Measurements from ENCODE around the gene HNRNPF. TPM values are rescaled to one million over a fixed set of nuclear protein-coding genes. Genes with fewer than 3 reads are reported as not detected.
A peak's percentile ranks its signal among the peaks of the same experiment; 100 is the strongest.

HNRNPF gene
- total RNA-seq, 2 experiments from 2014 or later: 410 to 466 TPM

DNA sequence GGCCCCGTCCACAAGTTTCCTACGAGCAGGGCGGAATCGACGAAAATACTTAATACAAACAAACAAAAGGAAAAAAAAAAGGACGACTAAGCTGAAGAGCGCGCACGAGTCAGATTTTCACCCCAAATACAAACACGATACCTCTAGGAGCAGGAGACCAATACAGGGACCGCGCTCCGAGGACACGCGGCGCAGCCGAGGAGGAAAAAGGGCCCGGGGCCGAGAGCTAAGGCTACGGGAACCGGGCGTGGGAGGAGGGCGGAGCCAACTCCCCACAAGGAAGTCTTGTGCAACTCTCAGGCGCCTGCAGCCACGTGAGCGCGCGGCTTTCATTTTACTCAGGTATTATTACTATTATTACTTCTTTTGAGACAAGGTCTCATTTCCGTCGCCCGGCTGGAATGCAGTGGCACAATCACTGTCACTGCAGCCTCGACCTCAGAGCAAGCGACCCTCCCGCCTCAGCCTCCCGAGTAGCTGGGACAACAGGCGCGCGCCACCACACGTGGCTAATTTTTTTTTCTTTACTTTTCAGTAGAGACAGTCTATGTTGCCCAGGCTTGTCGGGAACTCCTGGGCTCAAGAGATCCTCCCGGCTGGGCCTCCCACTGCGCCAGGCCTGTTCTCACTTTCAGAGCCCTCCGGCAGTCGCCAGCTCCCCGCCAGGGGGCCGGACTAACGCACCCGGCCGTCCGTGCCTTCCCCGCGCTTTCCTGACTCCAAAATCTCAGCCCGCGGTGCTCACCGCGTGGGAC, 1.2 kb downstream of the HNRNPF start:
- Mint-ChIP-seq H3K9me3 (ENCODE audit: low read depth) (no peaks in the 10 kb centered on the region), H3K27ac (peak overlapping the region; percentile 100), H3K36me3 (ENCODE audit: low read depth) (peaks cover 55% of the 10 kb centered on the region), H3K4me1 (peaks cover 30% of the 10 kb centered on the region), H3K27me3 (no peaks in the 10 kb centered on the region), H3K4me3 (peak overlapping the region; percentile 99)
- ChIA-PET POLR2A (interaction anchor here (0.7 to 1.8 kb wide), 7 partner anchors 9 to 287 kb away, joined by 3 to 24 read pairs (median 6); no protein-coding TSS in a partner anchor), CTCF (interaction anchor here (0.6 to 1.4 kb wide), 7 partner anchors 9 to 51 kb away, joined by 3 to 9 read pairs (median 4); no protein-coding TSS in a partner anchor)
- ATAC-seq (peak; percentile 31), DNase-seq (peak; percentile 95)
- intact Hi-C loops (cut with DNase I, micrococcal nuclease): loop anchor here (1.0 to 10.0 kb wide), 8 partner anchors 8 to 769 kb away; partner anchors contain the start of genes CSGALNACT2 (in 1 of the 2) and ZNF33B (in 1 of the 2)

DNA sequence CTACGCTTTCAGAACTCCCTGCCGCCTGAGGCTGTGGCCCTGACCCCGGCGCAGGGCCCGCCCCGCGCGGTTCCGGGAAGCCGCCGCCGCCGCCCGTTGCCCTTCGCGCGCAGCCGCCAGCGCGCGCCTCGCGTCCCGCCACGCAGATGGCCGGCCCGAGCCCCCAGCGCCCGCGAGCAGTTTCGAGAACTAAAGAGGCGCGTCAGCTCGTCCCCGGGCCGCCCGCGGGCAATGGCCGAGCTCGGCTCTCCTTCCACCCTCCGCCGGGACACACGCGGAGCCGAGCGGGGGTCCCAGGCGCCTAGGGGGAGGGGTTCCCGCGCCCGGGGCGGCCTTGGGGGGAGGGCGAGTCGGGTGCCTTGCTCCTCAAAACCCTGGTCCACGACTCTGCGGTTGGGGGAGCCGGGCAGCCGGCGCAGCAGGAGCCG, 1.8 kb downstream of the HNRNPF start:
- intact Hi-C loops (cut with DNase I, micrococcal nuclease): loop anchor here (1.0 to 10.0 kb wide), 4 partner anchors 8 to 410 kb away; no protein-coding TSS in a partner anchor
- DNase-seq (peak; percentile 70), ATAC-seq (no peak)
- H3K4me1 Mint-ChIP-seq: peaks cover 36% of the 10 kb centered on the region
- ChIA-PET POLR2A (interaction anchor here (0.8 to 1.8 kb wide), 5 partner anchors 11 to 287 kb away, joined by 3 to 24 read pairs (median 12); no protein-coding TSS in a partner anchor), CTCF (interaction anchor here (0.6 to 1.4 kb wide), 6 partner anchors 11 to 51 kb away, joined by 3 to 9 read pairs (median 4); no protein-coding TSS in a partner anchor)
- H3K36me3 Mint-ChIP-seq (ENCODE audit: low read depth): peaks cover 60% of the 10 kb centered on the region
- peak overlapping the region; percentile 99 for H3K4me3 Mint-ChIP-seq
- no peaks in the 10 kb centered on the region for H3K9me3 Mint-ChIP-seq (ENCODE audit: low read depth)
- H3K27ac Mint-ChIP-seq: peak overlapping the region; percentile 100
- no peaks in the 10 kb centered on the region for H3K27me3 Mint-ChIP-seq

DNA sequence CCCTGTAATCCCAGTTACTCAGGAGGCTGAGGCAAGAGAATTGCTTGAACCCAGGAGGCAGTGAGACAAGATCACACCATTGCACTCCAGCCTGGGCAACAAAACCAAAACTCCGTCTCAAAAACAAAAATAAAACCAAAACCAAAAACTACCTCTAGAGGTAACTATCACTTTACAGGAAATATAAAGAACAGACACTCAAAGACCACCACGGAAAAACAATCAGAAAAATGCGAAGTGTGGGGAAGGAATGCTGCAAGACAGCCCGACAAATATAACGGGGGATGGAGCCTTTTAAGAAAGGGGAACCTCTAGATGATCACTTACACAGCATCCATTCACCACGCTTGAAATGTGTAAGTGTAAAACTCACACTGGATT, 4.3 kb downstream of the HNRNPF start:
- peaks cover 75% of the 10 kb centered on the region for H3K36me3 Mint-ChIP-seq (ENCODE audit: low read depth)
- H3K4me3 Mint-ChIP-seq: peak overlapping the region; percentile 99
- H3K27ac Mint-ChIP-seq: peak overlapping the region; percentile 91
- no peak for DNase-seq
- intact Hi-C loops (cut with DNase I, micrococcal nuclease): loop anchor here (5.0 to 10.0 kb wide), 2 partner anchors 190 to 413 kb away; no protein-coding TSS in a partner anchor
- CTCF ChIA-PET: no interaction called here
- ATAC-seq: no peak
- POLR2A ChIA-PET: no interaction called here
- no peaks in the 10 kb centered on the region for H3K27me3 Mint-ChIP-seq
- H3K9me3 Mint-ChIP-seq (ENCODE audit: low read depth): no peaks in the 10 kb centered on the region
- H3K4me1 Mint-ChIP-seq: peaks cover 46% of the 10 kb centered on the region

DNA sequence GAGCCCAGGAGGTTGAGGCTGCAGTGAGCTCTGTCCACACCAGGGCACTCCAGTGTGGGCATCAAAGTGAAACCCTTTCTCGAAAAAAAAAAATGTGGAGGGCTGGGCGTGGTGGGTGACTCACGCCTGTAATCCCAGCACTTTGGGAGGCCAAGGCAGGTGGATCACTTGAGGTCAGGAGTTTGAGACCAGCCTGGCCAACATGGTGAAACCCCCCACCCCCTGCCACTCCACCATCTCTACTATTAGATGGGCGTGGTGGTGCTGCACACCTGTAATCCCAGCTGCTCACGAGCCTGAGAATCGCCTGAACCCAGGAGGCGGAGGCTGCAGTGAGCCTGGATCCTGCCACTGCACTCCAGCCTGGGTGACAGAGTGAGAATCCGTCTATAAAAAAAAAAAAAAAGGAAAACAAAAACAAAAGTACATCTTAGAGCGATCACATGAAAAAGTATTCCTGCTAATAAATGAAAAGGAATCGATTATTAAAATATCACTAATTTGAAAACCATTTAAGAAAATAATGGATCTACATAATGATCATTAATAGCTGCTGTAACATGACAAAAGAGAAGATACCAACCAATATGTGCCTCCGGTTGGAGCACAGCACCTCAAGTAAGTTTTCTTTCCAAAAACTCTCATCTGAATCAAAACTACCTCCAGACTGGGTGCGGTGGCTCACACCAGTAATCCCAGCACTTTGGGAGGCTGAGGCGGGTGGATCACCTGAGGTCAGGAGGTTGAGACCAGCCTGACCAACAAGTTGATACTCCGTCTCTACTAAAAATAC, 4.9 kb downstream of the HNRNPF start:
- Mint-ChIP-seq H3K27ac (peak overlapping the region; percentile 91), H3K4me3 (peak overlapping the region; percentile 99), H3K4me1 (peaks cover 52% of the 10 kb centered on the region), H3K9me3 (ENCODE audit: low read depth) (no peaks in the 10 kb centered on the region), H3K36me3 (ENCODE audit: low read depth) (peaks cover 77% of the 10 kb centered on the region), H3K27me3 (no peaks in the 10 kb centered on the region)
- ATAC-seq: no peak
- intact Hi-C loops (cut with DNase I, micrococcal nuclease): loop anchor here in 1 of 2 experiments (10.0 kb wide), 1 partner anchor 191 kb away; no protein-coding TSS in a partner anchor
- no peak for DNase-seq
- POLR2A ChIA-PET: interaction anchor here (0.7 to 0.9 kb wide), 2 partner anchors 10 to 271 kb away, joined by 3 read pairs; no protein-coding TSS in a partner anchor
- CTCF ChIA-PET: no interaction called here

DNA sequence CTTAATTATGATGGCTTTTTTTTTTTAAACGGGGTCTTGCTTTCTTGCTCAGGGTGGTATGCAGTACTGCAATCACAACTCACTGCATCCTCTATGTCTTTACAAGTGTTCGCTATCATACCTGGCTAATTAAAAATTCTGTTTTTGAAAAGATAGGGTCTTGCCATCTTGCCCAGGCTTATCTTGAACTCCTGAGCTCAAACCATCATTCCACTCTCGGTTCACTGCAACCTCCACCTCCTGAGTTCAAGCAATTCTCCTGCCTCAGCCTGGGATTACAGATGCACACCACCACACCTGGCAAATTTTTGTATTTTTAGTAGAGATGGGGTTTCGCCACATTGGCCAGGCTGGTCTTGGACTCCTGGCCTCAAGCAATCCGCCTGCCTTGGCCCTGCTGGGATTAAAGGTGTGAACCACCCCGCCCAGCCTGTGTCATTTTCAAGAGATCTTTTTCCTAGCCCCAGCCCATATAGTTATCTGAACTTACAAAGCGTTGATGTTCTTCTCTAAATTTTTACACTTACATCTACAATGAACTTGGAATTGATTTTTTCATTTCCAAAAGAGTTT, 6.0 kb downstream of the HNRNPF start:
- peaks cover 56% of the 10 kb centered on the region for H3K4me1 Mint-ChIP-seq
- ChIA-PET CTCF (no interaction called here), POLR2A (no interaction called here)
- H3K4me3 Mint-ChIP-seq: peak overlapping the region; percentile 99
- H3K9me3 Mint-ChIP-seq (ENCODE audit: low read depth): no peaks in the 10 kb centered on the region
- DNase-seq (no peak), ATAC-seq (no peak)
- H3K36me3 Mint-ChIP-seq (ENCODE audit: low read depth): peaks cover 81% of the 10 kb centered on the region
- intact Hi-C loops (cut with DNase I, micrococcal nuclease): loop anchor here in 1 of 2 experiments (10.0 kb wide), 1 partner anchor 192 kb away; no protein-coding TSS in a partner anchor
- peak overlapping the region; percentile 73 for H3K27ac Mint-ChIP-seq
- no peaks in the 10 kb centered on the region for H3K27me3 Mint-ChIP-seq

DNA sequence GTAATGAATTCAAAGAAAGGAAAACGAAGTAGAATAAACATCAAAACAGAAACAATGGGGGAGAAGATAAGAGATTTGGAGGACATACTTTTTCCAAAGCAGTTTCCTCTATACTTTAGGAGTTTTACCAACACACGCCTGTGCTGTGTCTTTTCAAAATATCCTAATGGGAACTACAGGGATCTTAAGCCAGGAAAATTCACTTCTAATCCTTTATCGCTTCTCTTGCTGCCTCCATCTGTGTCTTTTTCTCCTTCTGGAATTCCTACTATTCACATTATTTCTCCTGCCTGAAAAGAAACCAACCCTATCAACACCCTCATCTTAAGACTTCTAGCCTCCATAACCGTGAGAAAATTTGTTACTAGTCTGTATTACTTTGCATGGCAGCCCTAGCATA, 6.8 kb downstream of the HNRNPF start:
- ChIA-PET POLR2A (no interaction called here), CTCF (no interaction called here)
- DNase-seq (no peak), ATAC-seq (no peak)
- Mint-ChIP-seq H3K4me1 (peaks cover 56% of the 10 kb centered on the region), H3K36me3 (ENCODE audit: low read depth) (peaks cover 82% of the 10 kb centered on the region), H3K27ac (peak overlapping the region; percentile 73), H3K4me3 (peak overlapping the region; percentile 99), H3K27me3 (no peaks in the 10 kb centered on the region), H3K9me3 (ENCODE audit: low read depth) (no peaks in the 10 kb centered on the region)
- intact Hi-C loops (cut with DNase I, micrococcal nuclease): loop anchor here in 1 of 2 experiments (10.0 kb wide), 1 partner anchor 193 kb away; no protein-coding TSS in a partner anchor

DNA sequence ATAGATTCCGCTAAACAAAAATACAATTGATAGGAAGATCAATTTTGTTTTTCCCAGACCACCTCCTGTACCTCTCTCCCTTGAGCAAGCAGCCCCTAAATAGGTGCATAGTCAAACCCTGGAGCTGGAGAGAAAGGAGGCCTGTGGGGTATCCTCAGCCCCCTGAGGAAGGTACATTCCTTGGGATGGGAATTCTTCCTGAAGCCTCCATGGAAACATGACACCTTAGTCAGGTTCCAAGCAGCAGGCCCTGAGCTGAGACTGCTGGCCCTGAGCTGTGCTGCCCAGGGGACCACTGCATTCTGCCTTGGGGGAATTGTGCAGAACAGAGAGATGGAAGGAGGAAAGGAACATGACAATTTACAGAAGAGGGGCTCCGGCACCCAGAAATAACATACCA, 7.4 kb downstream of the HNRNPF start:
- Mint-ChIP-seq H3K4me3 (peak overlapping the region; percentile 99), H3K9me3 (ENCODE audit: low read depth) (no peaks in the 10 kb centered on the region), H3K27me3 (no peaks in the 10 kb centered on the region), H3K27ac (peak overlapping the region; percentile 73), H3K4me1 (peaks cover 56% of the 10 kb centered on the region), H3K36me3 (ENCODE audit: low read depth) (peaks cover 82% of the 10 kb centered on the region)
- DNase-seq (no peak), ATAC-seq (no peak)
- ChIA-PET POLR2A (interaction anchor here (0.7 to 1.2 kb wide), 3 partner anchors 10 to 263 kb away, joined by 3 to 4 read pairs (median 3); partner anchors contain the start of gene CSGALNACT2), CTCF (interaction anchor here (0.7 kb wide), 1 partner anchor 114 kb away, joined by 3 read pairs; no protein-coding TSS in a partner anchor)
- intact Hi-C loops (cut with DNase I, micrococcal nuclease): loop anchor here in 1 of 2 experiments (10.0 kb wide), 1 partner anchor 193 kb away; no protein-coding TSS in a partner anchor

DNA sequence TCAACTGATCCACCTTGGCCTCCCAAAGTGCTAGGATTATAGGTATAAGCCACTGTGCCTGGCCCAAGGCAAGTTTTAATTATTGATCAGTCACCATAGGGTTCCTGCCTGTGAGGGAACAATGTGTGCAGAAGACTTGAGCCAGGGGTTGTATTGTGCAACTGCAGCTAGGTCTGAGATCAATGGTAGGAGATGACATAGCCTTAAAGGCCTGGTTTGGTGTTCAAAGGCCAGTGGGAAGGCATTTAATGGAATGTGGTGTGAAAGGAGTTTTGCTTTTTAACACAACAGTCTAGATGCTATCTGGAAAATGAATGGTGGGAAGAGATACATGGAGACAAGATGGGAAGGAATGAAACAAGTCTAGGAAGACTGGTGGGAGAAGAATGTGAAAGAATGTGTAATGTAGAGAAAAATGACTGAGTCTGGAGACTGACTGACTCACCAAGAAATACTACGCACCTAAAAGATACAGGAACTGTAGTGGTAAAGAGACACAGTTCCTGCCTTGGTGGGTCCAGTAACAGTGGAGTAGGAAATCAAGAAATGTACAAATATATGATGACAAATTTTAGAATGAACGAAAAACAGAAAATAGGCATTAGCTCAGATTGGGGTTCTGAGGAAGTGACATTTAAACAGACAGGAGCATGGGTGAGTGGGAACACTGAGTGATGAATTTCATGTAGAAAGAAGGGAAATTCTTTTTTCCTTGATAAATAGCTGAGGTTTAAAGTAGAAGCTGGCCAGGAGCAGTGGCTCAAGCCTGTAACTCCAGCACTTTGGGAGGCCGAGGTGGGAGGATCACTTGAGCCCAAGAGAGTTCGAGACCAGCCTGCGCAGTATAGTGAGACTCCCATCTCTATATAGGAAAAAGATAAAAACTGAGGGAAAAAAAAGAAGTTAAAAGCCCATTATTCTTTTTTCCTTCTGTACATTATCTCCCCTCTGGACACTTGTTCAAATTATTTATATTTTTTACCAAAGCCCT, 9.4 kb downstream of the HNRNPF start:
- ChIA-PET POLR2A (interaction anchor here (0.7 to 1.3 kb wide), 6 partner anchors 9 to 263 kb away, joined by 3 to 8 read pairs (median 5); no protein-coding TSS in a partner anchor), CTCF (interaction anchor here (0.6 to 1.5 kb wide), 4 partner anchors 8 to 195 kb away, joined by 3 to 4 read pairs (median 4); no protein-coding TSS in a partner anchor)
- peaks cover 64% of the 10 kb centered on the region for H3K4me1 Mint-ChIP-seq
- peak overlapping the region; percentile 96 for H3K27ac Mint-ChIP-seq
- H3K36me3 Mint-ChIP-seq (ENCODE audit: low read depth): peaks cover 83% of the 10 kb centered on the region
- intact Hi-C loops (cut with DNase I, micrococcal nuclease): loop anchor here (1.0 to 10.0 kb wide), 6 partner anchors 8 to 262 kb away; partner anchors contain the start of genes CSGALNACT2 (in 1 of the 2) and ZNF239 (in 1 of the 2)
- H3K9me3 Mint-ChIP-seq (ENCODE audit: low read depth): no peaks in the 10 kb centered on the region
- DNase-seq (no peak), ATAC-seq (peak; percentile 51)
- peak overlapping the region; percentile 99 for H3K4me3 Mint-ChIP-seq
- H3K27me3 Mint-ChIP-seq: no peaks in the 10 kb centered on the region

DNA sequence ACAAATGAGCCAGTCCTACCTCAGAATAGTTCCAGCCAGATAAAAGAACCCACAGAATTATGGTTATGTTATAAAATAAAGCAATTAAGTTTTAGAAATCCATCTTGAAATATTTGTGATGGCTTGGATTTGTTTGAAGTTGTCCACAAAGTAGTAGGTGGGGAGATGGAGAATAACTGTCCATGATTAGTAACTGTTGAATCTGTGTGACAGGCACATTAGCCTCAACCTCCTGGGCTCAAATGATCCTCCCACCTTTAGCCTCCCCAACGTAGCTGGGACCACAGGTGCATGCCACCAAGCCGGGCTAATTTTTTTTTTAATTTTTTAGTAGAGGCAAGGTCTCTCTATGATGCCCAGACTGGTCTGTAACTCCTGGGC, 10.1 kb downstream of the HNRNPF start:
- peak overlapping the region; percentile 99 for H3K4me3 Mint-ChIP-seq
- CTCF ChIA-PET: interaction anchor here (0.8 kb wide), 1 partner anchor 9 kb away, joined by 3 read pairs; no protein-coding TSS in a partner anchor
- H3K27ac Mint-ChIP-seq: peak overlapping the region; percentile 96
- POLR2A ChIA-PET: interaction anchor here (1.3 to 1.4 kb wide), 2 partner anchors 9 to 17 kb away, joined by 3 to 4 read pairs; no protein-coding TSS in a partner anchor
- intact Hi-C loops (cut with DNase I, micrococcal nuclease): loop anchor here (1.0 to 10.0 kb wide), 5 partner anchors 8 to 262 kb away; partner anchors contain the start of genes CSGALNACT2 (in 1 of the 2) and ZNF239 (in 1 of the 2)
- peaks cover 81% of the 10 kb centered on the region for H3K36me3 Mint-ChIP-seq (ENCODE audit: low read depth)
- peaks cover 64% of the 10 kb centered on the region for H3K4me1 Mint-ChIP-seq
- ATAC-seq (no peak), DNase-seq (no peak)
- H3K9me3 Mint-ChIP-seq (ENCODE audit: low read depth): no peaks in the 10 kb centered on the region
- no peaks in the 10 kb centered on the region for H3K27me3 Mint-ChIP-seq
